ENCODE results near the gene PAPOLG.

The PAPOLG gene

GRCh38 chr2:60756097-60757087 lies at the start of gene PAPOLG:
Gene PAPOLG, plus strand, starts transcription at chr2:60756268. Its CDS starts 211 bp downstream, at chr2:60756479.
- TF ChIP-seq CTCF (IDR thresholded peaks at IDR 0.05; ENCODE audit: low read depth, low read length): no peak
- peak within 1 kb of the TSS; percentile 96 for H3K4me3 ChIP-seq (ENCODE audit: low read depth, low read length)

- TF ChIP-seq CTCF (IDR thresholded peaks at IDR 0.05; ENCODE audit: low read depth, low read length): peak; percentile 30; the same call in 1 of the 2 replicates
- H3K4me3 ChIP-seq (ENCODE audit: low read depth, low read length): no peak overlapping the region
These were observed 48.2 kb upstream of the PAPOLG start for GRCh38 chr2:60707750-60708371.

GRCh38 chr2:60708630-60709320 lies 47.3 kb upstream of the PAPOLG start:
- TF ChIP-seq CTCF (IDR thresholded peaks at IDR 0.05; ENCODE audit: low read depth, low read length): no peak
- H3K4me3 ChIP-seq (ENCODE audit: low read depth, low read length): no peak overlapping the region

- no peak overlapping the region for H3K4me3 ChIP-seq (ENCODE audit: low read depth, low read length)
- TF ChIP-seq CTCF (IDR thresholded peaks at IDR 0.05; ENCODE audit: low read depth, low read length): no peak
These were observed 45.4 kb upstream of the PAPOLG start for GRCh38 chr2:60710707-60711106.

- no peak for TF ChIP-seq CTCF (IDR thresholded peaks at IDR 0.05; ENCODE audit: low read depth, low read length)
- H3K4me3 ChIP-seq (ENCODE audit: low read depth, low read length): no peak overlapping the region
These were observed 40.5 kb upstream of the PAPOLG start for GRCh38 chr2:60715561-60715960.

- no peak for TF ChIP-seq CTCF (IDR thresholded peaks at IDR 0.05; ENCODE audit: low read depth, low read length)
- no peak overlapping the region for H3K4me3 ChIP-seq (ENCODE audit: low read depth, low read length)
These were observed 38.4 kb upstream of the PAPOLG start for GRCh38 chr2:60717691-60718090.
